A549 (cell line): Measurements from ENCODE around the gene MRPL40. TPM values are rescaled to one million over a fixed set of nuclear protein-coding genes. Genes with fewer than 3 reads are reported as not detected.
"Not testable (repeated sequence)": the region's sequence is repeated elsewhere in the genome, so short reads cannot be mapped to it uniquely, and the experiment has no call there.

Experiments
- ATAC-seq, 2 experiments: fragments of 200-7000 bp in 1 of 2; fragments of >200 bp in 1 of 2; cut with Nextera tagmentation in 1 of 2; cut with Tn5 transposase in 1 of 2; 3 replicates each; pipeline versions ENCODE4 v1.8.0 to v1.9.1; 2018 to 2020; ENCODE audit warnings: mild to moderate bottlenecking in 1 of 2, moderate library complexity in 1 of 2
- CTCF ChIA-PET: fragments of 300-600 bp; sonication (Branson Sonifier 250); formaldehyde crosslinking; extraction: SDS; loops from one replicate; lab custom pipeline; 2021; ENCODE audit warnings: antibody characterized with exemption, inconsistent platforms; lab: Yijun Ruan, JAX
- POLR2A ChIA-PET: fragments of 350-600 bp; formaldehyde crosslinking; extraction: SDS; loops from one replicate; lab custom pipeline; 2021; ENCODE audit warnings: antibody characterized with exemption, inconsistent platforms; lab: Yijun Ruan, JAX
- DNase-seq, 2 experiments: peaks; one replicate each; pipeline versions ENCODE4 v3.0.0 to v3.0.0-alpha.2; 2011 to 2016; ENCODE audit warnings: low read depth in 1 of 2, low spot score in 1 of 2
- FAIRE-seq: peaks from 2 replicates; lab custom pipeline; 2011; peaks lifted over from hg19 to GRCh38; lab: Jason Lieb, UNC
- H3K27ac ChIP-seq, 2 experiments: fragments of >200 bp; sonication (Bioruptor Twin); formaldehyde crosslinking; 3 replicates each; pipeline ENCODE4 v1.5.1; 2016 to 2017
- H3K4me1 ChIP-seq: fragments of >200 bp; sonication (Bioruptor Twin); formaldehyde crosslinking; 3 replicates; pipeline ENCODE4 v1.6.1; 2016
- H3K4me2 ChIP-seq: fragments of >200 bp; sonication (Bioruptor Twin); formaldehyde crosslinking; 3 replicates; pipeline ENCODE4 v1.6.1; 2016
- H3K4me3 ChIP-seq: fragments of >200 bp; sonication (Bioruptor Twin); formaldehyde crosslinking; 3 replicates; pipeline ENCODE4 v1.5.1; 2016
- H3K9me3 ChIP-seq: fragments of >200 bp; sonication (Bioruptor Twin); formaldehyde crosslinking; 3 replicates; pipeline ENCODE4 v1.6.1; 2016
- ATOH8 ChIP-seq: fragments of 250-450 bp; sonication (Bioruptor Pico); IDR thresholded peaks from 2 replicates; pipeline ENCODE4 v1.5.0; 2020; ENCODE audit warnings: low read depth, mild to moderate bottlenecking, moderate library complexity
- CBX2 ChIP-seq: fragments of 200-600 bp; sonication (generic); IDR thresholded peaks from 2 replicates; pipeline ENCODE4 v1.6.1; 2016; ENCODE audit warnings: low read depth, mild to moderate bottlenecking, borderline replicate concordance
- CHD4 ChIP-seq: fragments of 200-600 bp; sonication (generic); IDR thresholded peaks from 2 replicates; pipeline ENCODE4 v1.6.1; 2016; ENCODE audit warnings: antibody characterized with exemption, mild to moderate bottlenecking, borderline replicate concordance
- EHMT2 ChIP-seq: fragments of 200-600 bp; sonication (generic); IDR thresholded peaks from 2 replicates; pipeline ENCODE4 v1.6.1; 2016; ENCODE audit warnings: antibody characterized with exemption, low read depth, mild to moderate bottlenecking, moderate library complexity
- EP300 ChIP-seq, 2 experiments: fragments of >200 bp; sonication (Bioruptor Twin); formaldehyde crosslinking; IDR thresholded peaks; 2 replicates in 1 of 2; 3 replicates in 1 of 2; pipeline ENCODE4 v1.6.1; 2016 to 2017
- FOXS1 ChIP-seq: fragments of 250-450 bp; sonication (Bioruptor Pico); IDR thresholded peaks from 2 replicates; pipeline ENCODE4 v1.5.0; 2020; ENCODE audit warnings: mild to moderate bottlenecking, moderate library complexity
- HDAC2 ChIP-seq: fragments of 200-600 bp; sonication (generic); IDR thresholded peaks from 2 replicates; pipeline ENCODE4 v1.6.1; 2016
- HES2 ChIP-seq: fragments of >200 bp; sonication (Bioruptor Twin); formaldehyde crosslinking; IDR thresholded peaks from 2 replicates; pipeline ENCODE4 v1.6.1; 2016
- HEYL ChIP-seq: fragments of 250-450 bp; sonication (Bioruptor Pico); IDR thresholded peaks from 2 replicates; pipeline ENCODE4 v1.8.0; 2021; ENCODE audit warnings: mild to moderate bottlenecking, moderate library complexity
- HOXB5 ChIP-seq: fragments of 250-450 bp; sonication (Bioruptor Pico); IDR thresholded peaks from 2 replicates; pipeline ENCODE4 v1.5.0; 2020; ENCODE audit warnings: mild to moderate bottlenecking, moderate library complexity
- POLR2A ChIP-seq: IDR thresholded peaks from 2 replicates; pipeline ENCODE4 v1.6.1; 2012; ENCODE audit warnings: mild to moderate bottlenecking, low read length
- TFCP2L1 ChIP-seq: fragments of 250-450 bp; sonication (Bioruptor Pico); IDR thresholded peaks from 2 replicates; pipeline ENCODE4 v1.5.0; 2021; ENCODE audit warnings: mild to moderate bottlenecking
- ZC3H11A ChIP-seq: fragments of 450-650 bp; IDR thresholded peaks from 2 replicates; pipeline ENCODE4 v1.6.1; 2014; ENCODE audit warnings: antibody characterized with exemption, mild to moderate bottlenecking
- ZFP36 ChIP-seq: fragments of 450-650 bp; IDR thresholded peaks from 2 replicates; pipeline ENCODE4 v1.6.1; 2014; ENCODE audit warnings: borderline replicate concordance; ENCODE audit not compliant: partially characterized antibody
- ZSCAN20 ChIP-seq: fragments of 250-450 bp; sonication (Bioruptor Pico); IDR thresholded peaks from 2 replicates; pipeline ENCODE4 v1.8.0; 2022; ENCODE audit warnings: mild to moderate bottlenecking, moderate library complexity
- WGBS: methylation state at CpG from one replicate; pipeline ENCODE4 v1.1.6; 2017; ENCODE audit errors: missing lambda C conversion rate; 5-methylcytosine and 5-hydroxymethylcytosine counted together
- polyA plus RNA-seq, 4 experiments: library from polyadenylated mRNA; depleted of rRNA in 3 of 4; stranded (reverse); fragments of >200 nt; fragmentation: RNase III in 1 of 4; extraction: RNeasy Plus Mini Kit Qiagen cat#74134 plus additional on column Dnase treatment in 1 of 4; gene quantifications; 2 replicates in 3 of 4; 3 replicates in 1 of 4; pipeline ENCODE4 v1.2.3, GENCODE V29; 2011 to 2017

MRPL40 gene
- polyA plus RNA-seq, 2 of the 4 experiments (the other 2 are of a cell fraction) = 32.1 to 45.7 TPM

- 85% methylated on average over 7 of the region's 7 CpGs for WGBS
- CTCF ChIA-PET = interaction anchor here (0.6 kb wide), 1 partner anchor 169 kb away, joined by 3 read pairs; no protein-coding TSS in a partner anchor
- TF ChIP-seq HDAC2 = no peak
- no peak for TF ChIP-seq ATOH8 (CRISPR knock-in tag)
- Histone ChIP-seq H3K4me1 (no peaks in the 10 kb centered on the region), H3K9me3 (no peaks in the 10 kb centered on the region), H3K27ac (no peak overlapping the region), H3K4me2 (no peak overlapping the region), H3K4me3 (no peak overlapping the region)
- ATAC-seq (no peak), DNase-seq (no peak), FAIRE-seq (no peak)
- POLR2A ChIA-PET = no interaction called here
These were observed 6.0 kb downstream of the MRPL40 start for GRCh38 chr22:19438298-19438697.

- DNase-seq = no peak
- no peaks in the 10 kb centered on the region for H3K9me3 ChIP-seq
- TF ChIP-seq CBX2 (no peak), TFCP2L1 (CRISPR knock-in tag) (no peak), EHMT2 (no peak), HOXB5 (no peak), HEYL (no peak), EP300 (IDR thresholded peaks at IDR 0.05) (no peak), CHD4 (no peak)
- 95% methylated on average over 6 of the region's 8 CpGs for WGBS
- no peak overlapping the region for H3K27ac ChIP-seq
- no peaks in the 10 kb centered on the region; the same call in 2 of the 3 replicates for H3K4me1 ChIP-seq
- no peak overlapping the region for H3K4me2 ChIP-seq
- ChIA-PET CTCF (no interaction called here), POLR2A (no interaction called here)
- no peak for ATAC-seq
- no peak overlapping the region for H3K4me3 ChIP-seq
- FAIRE-seq = no peak
These were observed 8.3 kb downstream of the MRPL40 start for GRCh38 chr22:19440411-19441195.

- no peak for ATAC-seq
- no peak overlapping the region for H3K4me2 ChIP-seq
- H3K4me1 ChIP-seq = peaks cover 5% of the 10 kb centered on the region; the same call in 1 of the 3 replicates
- no peak for DNase-seq
- FAIRE-seq = no peak
- H3K27ac ChIP-seq = no peak overlapping the region
- H3K4me3 ChIP-seq = no peak overlapping the region
- POLR2A ChIA-PET = no interaction called here
- TF ChIP-seq POLR2A = no peak
- no peak for TF ChIP-seq ZC3H11A
- CTCF ChIA-PET = no interaction called here
- WGBS = 94% methylated on average over 2 of the region's 2 CpGs
- H3K9me3 ChIP-seq = no peaks in the 10 kb centered on the region
These were observed 9.8 kb downstream of the MRPL40 start for GRCh38 chr22:19442166-19442565.

- Histone ChIP-seq H3K4me2 (no peak overlapping the region), H3K4me3 (no peak overlapping the region), H3K27ac (no peak overlapping the region), H3K4me1 (peaks cover 12% of the 10 kb centered on the region; the same call in 2 of the 3 replicates), H3K9me3 (no peaks in the 10 kb centered on the region)
- CTCF ChIA-PET = interaction anchor here (0.5 to 0.8 kb wide), 2 partner anchors 10 to 20 kb away, joined by 3 to 4 read pairs; no protein-coding TSS in a partner anchor
- POLR2A ChIA-PET = interaction anchor here (1.2 kb wide), 1 partner anchor 12 kb away, joined by 3 read pairs; no protein-coding TSS in a partner anchor
- ATAC-seq = no peak
- WGBS = 73% methylated on average over 5 of the region's 7 CpGs
- FAIRE-seq = no peak
- TF ChIP-seq HES2 (no peak), ZSCAN20 (no peak), ZFP36 (no peak), CBX2 (no peak), FOXS1 (CRISPR knock-in tag) (no peak), CHD4 (no peak)
- no peak for DNase-seq
These were observed 11.3 kb downstream of the MRPL40 start for GRCh38 chr22:19443544-19444211.

GRCh38 chr22:19445279-19445982 lies 13.1 kb downstream of the MRPL40 start:
- H3K4me3 ChIP-seq, H3K27ac ChIP-seq, FAIRE-seq, H3K9me3 ChIP-seq, H3K4me2 ChIP-seq, DNase-seq, POLR2A ChIA-PET, ATAC-seq: not testable (repeated sequence)
- 97% methylated on average over 9 of the region's 9 CpGs for WGBS
- CTCF ChIA-PET = interaction anchor here (1.2 to 1.5 kb wide), 3 partner anchors 11 to 12 kb away, joined by 3 to 7 read pairs (median 3); no protein-coding TSS in a partner anchor
- peaks cover 13% of the 10 kb centered on the region; the same call in 2 of the 3 replicates for H3K4me1 ChIP-seq
